ENCODE measurements around the gene HMCES. TPM values are rescaled to one million over a fixed set of nuclear protein-coding genes. Genes with fewer than 3 reads are reported as not detected.

HMCES gene
- total RNA-seq, 5 donors from 2014 or later (not counting 1 experiment from before 2014, with no cell fraction given): 55.2 to 60.7 (median 57.6) TPM

Other genes with a start within 250 kb of the HMCES start
- gene GP9, start 218.1 kb upstream of the HMCES start, total RNA-seq: not detected
- gene RAB43, start 157.1 kb upstream of the HMCES start, total RNA-seq: 10 to 100 TPM; 53.8 to 96.9 (median 77.6) TPM
- gene ISY1, start 117.8 kb upstream of the HMCES start, total RNA-seq: 10 to 100 TPM; 34.8 to 42.0 (median 35.9) TPM
- 100 to 1,000 TPM; 280 to 382 (median 356) TPM for gene CNBP, start 95.0 kb upstream of the HMCES start, total RNA-seq
- 100 to 1,000 TPM in 4 of 5 donors, 10 to 100 TPM in 1; 96.0 to 139 (median 116) TPM for gene COPG1, start 29.3 kb upstream of the HMCES start, total RNA-seq
- 1 to 10 TPM; 1.2 to 2.7 (median 2.2) TPM for gene EFCAB12, start 149.8 kb downstream of the HMCES start, total RNA-seq
- 10 to 100 TPM; 43.1 to 59.4 (median 45.2) TPM for gene MBD4, start 161.1 kb downstream of the HMCES start, total RNA-seq
- gene IFT122, start 161.4 kb downstream of the HMCES start, total RNA-seq: 10 to 100 TPM; 15.0 to 23.9 (median 18.1) TPM
- gene RHO, start 249.8 kb downstream of the HMCES start, total RNA-seq: under 1 TPM in 2 of 5 donors, not detected in 3; 0.09 to 0.10 TPM

Measured in T-cell (primary cell).